HG03280 (cell line): Measurements from ENCODE around the gene WIPF1.

Experiments
- ATAC-seq: cut with Tn5 transposase; IDR thresholded peaks from one replicate; pipeline ENCODE4 v1.9.1; 2021; ENCODE audit warnings: mild to moderate bottlenecking, moderate library complexity; ENCODE audit not compliant: unreplicated experiment

The WIPF1 gene, protein sequence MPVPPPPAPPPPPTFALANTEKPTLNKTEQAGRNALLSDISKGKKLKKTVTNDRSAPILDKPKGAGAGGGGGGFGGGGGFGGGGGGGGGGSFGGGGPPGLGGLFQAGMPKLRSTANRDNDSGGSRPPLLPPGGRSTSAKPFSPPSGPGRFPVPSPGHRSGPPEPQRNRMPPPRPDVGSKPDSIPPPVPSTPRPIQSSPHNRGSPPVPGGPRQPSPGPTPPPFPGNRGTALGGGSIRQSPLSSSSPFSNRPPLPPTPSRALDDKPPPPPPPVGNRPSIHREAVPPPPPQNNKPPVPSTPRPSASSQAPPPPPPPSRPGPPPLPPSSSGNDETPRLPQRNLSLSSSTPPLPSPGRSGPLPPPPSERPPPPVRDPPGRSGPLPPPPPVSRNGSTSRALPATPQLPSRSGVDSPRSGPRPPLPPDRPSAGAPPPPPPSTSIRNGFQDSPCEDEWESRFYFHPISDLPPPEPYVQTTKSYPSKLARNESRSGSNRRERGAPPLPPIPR

GRCh38 chr2:174597345-174598047 is at the start of gene WIPF1:
TSS of gene WIPF1 (minus strand) at chr2:174597804. CDS start at chr2:174585573, 12,231 bp downstream.
- peak; percentile 54 for ATAC-seq

GRCh38 chr2:174645296-174645695 is 47.7 kb upstream of the WIPF1 start:
- ATAC-seq, result no peak

DNA sequence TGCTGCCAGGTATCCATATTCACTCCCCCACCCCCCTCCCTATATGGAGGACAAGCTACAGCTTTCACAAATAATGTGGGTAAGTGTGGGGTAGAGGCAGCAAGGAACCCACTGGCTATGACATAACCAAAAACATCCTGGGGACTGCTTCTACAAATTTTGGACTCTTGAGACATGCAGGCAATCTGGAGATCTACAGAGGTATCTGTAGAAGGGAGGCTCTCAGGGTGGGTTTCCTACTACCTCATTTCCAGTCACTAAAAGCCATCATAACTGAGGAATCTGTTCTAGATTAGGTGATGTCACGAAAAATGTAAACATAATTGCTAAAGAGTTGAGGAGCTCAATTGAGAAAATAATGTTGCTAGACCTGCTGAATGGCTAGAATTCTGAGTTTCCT is 46.8 kb upstream of the WIPF1 start:
- ATAC-seq, result no peak

GRCh38 chr2:174643356-174643755 is 45.8 kb upstream of the WIPF1 start:
- no peak for ATAC-seq

- ATAC-seq, result no peak
Observed at GRCh38 chr2:174641168-174641567, 43.6 kb upstream of the WIPF1 start.

DNA sequence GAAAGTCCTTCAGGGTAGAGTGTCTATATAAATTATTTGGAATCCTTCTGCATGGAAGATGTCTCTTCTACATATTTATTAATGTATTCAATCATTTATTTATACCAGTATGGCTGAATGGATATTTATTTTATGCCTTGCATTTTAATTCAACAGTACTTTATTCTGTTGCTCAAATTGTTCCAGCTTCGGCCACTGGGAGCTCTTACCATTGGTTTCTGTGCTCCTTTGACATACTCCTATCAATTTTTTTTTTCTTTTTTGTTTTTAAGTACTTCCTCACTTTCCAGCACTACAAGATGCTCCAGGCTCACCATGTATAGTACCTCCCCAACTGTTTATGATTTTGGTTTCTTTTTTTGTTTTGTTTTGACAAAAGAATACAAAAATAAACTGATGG is 39.4 kb upstream of the WIPF1 start:
- ATAC-seq, result no peak

DNA sequence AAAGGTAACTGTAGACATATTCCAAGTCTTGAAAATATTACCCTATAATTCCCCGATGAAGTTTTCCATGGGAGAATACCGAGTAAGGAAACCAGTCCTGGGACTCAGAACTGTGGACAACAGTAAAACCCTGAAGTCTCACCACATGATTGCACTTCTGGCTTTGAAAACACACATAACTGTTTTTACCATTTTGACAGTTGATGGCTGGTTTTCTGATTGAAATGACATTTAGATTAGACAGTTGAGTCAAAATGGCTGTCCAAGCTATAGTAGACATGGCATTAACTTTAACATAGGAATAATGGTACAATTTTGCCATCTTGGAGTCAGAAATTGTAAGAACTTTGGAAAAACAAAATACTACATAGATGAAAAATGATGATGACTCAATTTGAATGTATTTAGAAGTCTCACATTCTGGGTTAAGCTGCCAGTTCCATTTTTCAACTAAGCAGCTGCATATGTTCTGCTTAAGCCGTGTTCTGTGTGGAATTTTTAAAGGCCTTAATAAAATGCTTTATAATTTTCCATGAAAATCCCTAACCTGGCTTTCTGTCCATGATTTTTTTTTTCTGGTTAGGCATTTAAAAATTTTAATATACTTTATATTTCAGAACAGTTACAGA is 38.3 kb upstream of the WIPF1 start:
- no peak for ATAC-seq

- no peak for ATAC-seq
Observed at GRCh38 chr2:174635015-174635593, 37.5 kb upstream of the WIPF1 start.

DNA sequence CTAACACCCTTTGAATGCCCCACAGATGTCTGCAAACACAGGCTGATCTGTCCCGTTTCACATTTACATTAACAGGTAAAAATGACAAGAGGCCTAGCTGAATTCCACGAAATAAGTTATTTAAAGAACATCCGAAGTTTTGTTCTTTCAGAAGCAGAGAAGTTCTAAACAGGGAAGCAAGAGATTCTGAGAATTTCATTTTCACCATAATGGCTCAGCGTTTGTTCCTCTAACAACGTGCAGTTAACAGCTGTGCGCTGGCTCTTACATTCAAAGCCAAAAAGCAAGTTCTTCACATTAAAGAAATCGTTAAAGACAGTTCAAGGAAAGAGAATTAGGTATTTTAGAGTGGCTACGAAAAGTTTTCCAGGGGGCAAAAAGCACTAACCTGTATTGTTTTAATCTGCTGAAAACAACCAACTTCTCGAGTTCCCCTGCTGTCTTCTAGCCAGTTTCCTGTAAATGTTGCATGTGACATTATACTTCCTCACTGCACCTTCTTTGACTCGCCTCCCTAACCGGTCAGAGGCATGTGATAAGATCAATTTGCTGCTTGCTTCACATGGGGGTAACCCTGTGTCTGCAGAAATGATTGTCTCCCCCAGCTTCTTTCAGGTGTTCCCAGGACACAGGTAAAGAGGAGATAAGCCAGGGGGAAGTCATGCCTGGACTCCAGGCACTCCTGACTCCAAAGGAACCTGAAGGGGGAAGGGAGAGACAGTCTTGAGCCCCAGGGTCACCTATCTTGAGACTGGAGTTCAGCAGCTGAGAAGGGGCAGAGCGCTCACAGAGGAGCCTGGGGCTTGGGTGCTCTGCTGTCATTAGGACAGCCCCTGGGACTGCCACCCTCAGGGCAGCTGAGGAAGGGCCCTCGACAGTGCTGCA is 36.8 kb upstream of the WIPF1 start:
- peak; percentile 68 for ATAC-seq

DNA sequence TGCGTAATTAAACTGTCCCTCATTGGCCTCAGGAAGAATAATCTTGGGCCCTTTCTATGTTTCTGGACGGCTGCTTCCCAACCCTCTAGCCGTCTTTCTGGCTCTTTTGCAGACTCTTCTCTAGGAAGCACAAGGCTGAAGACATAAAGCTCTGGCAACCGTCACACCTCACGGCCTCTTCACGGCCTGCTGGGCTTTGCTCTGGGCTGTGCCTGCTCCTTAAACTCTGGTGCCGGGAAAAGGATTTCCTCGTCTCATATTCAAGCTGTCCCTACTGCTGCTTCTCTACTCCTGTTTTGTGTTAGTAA is 36.0 kb upstream of the WIPF1 start:
- no peak for ATAC-seq

DNA sequence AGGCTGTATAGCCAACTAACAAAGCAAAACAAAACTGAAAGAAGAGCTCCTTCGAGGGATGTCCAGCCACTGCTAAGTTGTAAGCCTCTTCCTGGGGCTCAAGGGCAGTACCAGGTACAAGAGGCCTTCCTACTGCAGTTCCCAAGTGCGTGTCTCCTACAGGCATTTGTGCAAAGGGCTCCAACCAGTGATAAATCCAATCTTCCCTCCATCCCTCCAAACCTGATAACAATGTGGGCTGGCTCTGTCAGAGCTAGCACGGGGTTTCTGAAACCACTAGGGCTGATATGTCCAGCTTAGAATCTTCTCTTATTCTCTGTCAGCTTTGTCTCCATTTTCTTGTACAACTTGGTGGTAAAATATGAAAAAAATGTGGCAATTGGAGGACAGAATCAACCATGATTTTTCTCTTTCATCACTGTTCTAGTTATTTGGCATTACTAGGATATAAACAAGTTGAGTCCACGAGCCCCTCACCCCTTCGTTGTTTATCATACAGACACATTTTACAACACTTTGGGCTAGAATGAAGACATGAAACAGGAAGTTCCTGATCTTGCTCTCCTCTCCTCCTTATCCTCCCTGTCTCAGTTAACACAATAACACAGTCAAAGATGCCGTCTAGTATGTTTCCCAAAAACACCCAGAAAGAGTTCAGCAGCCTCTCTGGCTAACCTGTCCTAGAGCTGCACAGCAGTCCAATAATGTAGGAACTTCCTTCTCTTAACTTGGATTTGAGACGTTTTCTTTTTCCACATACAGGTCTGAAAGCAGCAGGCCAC is 35.4 kb upstream of the WIPF1 start:
- ATAC-seq, result peak; percentile 45

- ATAC-seq, result no peak
Observed at GRCh38 chr2:174631009-174631981, 33.7 kb upstream of the WIPF1 start.

DNA sequence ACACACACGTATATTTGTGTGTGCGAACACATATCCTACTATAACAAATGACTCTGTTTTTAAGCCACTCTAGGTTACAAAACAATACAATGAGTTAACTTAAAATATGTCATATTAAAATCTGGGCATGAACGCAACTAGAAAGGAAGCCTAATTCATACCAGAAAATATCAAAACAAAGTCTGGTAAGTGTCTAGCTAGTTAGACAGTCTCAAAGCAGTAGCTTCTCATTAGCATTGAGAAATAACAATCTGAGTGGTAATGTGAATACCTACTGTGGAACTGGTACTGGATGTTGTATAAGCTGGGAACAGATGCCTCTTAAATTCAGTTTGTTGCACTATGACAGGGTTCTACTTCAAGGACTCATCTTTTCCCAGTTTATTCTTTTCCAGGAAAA is 32.5 kb upstream of the WIPF1 start:
- no peak for ATAC-seq

DNA sequence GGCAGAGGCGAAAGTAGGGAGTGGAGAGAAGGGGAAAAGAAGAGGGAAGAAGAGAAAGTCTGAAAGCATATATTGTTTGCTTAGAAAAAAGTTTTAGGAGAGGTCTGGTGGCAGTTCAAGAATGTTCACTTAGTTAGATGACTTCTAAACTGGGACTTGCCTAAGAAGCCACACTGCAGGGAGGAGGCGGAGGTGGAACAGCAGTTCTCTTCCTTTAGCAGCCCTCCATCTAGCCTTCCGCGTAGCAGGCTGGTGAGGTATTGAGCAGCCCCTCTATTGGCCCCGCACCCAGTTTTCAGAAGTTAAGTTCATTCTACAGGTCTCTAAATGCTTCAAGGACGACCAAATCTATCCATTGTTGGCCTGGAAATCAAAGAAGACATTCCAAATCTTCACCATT is 31.9 kb upstream of the WIPF1 start:
- no peak for ATAC-seq

DNA sequence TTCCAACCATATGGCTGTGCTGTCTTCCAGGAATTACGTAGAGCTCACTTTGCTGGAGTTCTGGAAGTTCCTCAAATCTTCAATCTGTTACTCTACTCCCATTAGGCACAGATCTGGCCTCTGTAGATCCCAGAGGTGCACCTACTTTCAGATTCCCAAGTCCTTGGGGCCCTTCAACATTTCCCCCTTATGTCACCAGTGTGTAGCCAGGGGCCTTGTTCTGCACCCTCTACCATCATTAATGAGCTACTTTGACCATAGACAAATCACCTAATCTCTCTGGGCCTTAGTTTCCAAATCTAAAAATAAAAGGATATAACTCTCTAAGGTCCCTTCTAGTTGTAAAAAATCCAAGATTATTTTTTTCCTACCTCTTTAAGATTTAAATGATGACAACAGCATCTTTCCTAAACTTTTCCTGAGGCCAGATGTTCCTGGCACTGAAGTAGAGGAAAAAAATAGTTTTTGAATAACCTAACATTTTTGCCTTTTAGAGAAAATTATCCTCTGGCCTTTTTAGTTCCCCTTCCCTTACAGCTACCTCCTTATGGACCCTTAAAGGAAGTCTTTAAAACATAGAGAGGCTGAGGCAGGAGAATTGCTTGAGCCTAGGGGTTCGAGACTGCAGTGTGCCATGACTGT is 31.0 kb upstream of the WIPF1 start:
- no peak for ATAC-seq

DNA sequence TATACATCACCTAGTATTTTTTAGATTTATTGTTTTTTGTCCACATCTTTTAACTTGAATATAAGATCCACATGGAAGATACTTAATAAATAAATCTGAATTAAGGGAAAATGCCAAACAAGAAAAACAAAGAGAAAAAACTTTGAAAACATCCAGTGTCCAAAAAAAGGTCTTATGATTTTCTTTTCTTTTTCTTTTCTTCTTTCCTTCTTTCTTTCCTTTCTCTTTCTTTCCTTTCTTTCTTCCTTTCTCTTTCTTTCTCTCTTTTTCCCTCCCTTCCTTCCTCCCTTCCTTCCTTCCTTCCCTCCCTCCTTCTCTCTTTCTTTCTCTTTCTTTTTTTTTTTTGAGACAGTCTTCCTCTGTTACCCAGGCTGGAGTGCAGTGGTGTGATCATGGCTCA is 29.6 kb upstream of the WIPF1 start:
- ATAC-seq, result no peak

GRCh38 chr2:174624895-174625430 is 27.4 kb upstream of the WIPF1 start:
- ATAC-seq, result no peak

DNA sequence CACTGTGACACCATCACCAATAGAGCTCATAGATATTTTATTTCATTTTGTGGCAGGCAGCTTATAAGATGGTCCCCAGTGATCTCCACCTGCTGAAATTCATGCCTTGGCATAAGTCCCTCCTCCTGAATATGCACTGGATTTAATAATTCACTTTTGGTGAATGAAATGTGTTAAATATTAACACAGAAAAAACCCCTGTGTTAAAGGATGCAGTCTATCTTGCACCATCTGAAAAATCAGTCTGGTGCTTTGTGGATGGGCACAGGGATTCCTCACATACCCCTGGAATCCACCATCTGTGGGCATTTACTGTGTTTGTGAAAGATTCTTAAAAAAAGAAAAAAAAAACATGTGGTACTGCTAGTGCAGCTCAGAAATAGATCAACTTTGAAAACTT is 26.1 kb upstream of the WIPF1 start:
- ATAC-seq, result no peak
